Subcutaneous adipose tissue (tissue), 4 donors: ENCODE data around the gene DIRAS1. TPM values are rescaled to one million over a fixed set of nuclear protein-coding genes. Genes with fewer than 3 reads are reported as not detected.

ENCODE experiments used
- total RNA-seq, 4 donors: library from RNA; depleted of rRNA; stranded (reverse); fragments of >200 nt; gene quantifications; one replicate each; pipeline ENCODE4 v1.1.0, GENCODE V29; 2016
- TF ChIP-seq, protein P1 (sequence below): fragments of 450-650 bp; IDR thresholded peaks from one replicate; pipeline ENCODE4 v1.5.1; 2016; ENCODE audit warnings: low read depth, mild to moderate bottlenecking, control low read depth, antibody characterized with exemption, moderate library complexity

DIRAS1 gene
- total RNA-seq, 4 donors from 2014 or later = 0.16 to 0.85 (median 0.44) TPM; not detected in 1

DNA sequence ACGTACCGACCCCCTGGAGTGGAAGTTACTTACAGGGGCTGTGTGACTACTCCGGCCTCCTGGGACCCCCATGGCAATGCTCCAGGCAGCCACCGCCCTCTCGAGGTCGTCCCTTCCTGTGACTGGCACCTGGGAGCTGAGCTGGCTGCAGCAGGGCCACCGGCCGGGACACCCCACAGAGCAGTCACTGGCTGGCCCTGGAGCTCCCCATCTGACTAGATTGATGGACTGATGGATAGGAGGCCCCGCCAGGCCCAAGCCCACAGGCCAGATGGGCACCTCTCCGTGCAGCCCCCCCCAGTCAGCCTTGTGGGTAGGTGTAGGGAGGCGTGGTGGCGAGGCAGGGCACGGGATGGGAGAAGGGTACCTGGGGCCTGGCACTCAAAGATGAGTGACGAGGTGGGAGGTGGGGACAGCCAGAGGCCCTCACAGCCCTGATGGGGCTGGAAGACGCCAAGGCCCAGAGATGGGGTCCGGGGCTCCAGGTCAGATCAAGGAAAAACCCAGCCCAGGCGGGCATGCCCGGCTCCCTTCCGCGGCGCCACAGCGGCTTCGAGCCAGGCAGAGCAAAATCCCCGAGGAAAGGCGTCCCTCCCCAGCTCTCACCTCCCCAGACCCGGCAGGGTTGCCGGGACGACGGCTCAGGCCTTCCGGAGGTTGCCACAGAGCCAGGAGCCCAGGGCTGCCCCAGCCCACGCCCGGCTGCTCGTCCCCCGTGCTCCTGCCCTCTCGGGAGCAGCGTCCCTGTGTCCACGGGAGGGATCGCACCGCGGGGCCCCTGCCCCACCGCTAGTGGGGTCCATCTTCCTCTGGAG is 10.2 kb upstream of the DIRAS1 start:
- TF ChIP-seq, protein P1, sequence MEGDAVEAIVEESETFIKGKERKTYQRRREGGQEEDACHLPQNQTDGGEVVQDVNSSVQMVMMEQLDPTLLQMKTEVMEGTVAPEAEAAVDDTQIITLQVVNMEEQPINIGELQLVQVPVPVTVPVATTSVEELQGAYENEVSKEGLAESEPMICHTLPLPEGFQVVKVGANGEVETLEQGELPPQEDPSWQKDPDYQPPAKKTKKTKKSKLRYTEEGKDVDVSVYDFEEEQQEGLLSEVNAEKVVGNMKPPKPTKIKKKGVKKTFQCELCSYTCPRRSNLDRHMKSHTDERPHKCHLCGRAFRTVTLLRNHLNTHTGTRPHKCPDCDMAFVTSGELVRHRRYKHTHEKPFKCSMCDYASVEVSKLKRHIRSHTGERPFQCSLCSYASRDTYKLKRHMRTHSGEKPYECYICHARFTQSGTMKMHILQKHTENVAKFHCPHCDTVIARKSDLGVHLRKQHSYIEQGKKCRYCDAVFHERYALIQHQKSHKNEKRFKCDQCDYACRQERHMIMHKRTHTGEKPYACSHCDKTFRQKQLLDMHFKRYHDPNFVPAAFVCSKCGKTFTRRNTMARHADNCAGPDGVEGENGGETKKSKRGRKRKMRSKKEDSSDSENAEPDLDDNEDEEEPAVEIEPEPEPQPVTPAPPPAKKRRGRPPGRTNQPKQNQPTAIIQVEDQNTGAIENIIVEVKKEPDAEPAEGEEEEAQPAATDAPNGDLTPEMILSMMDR = no peak

DNA sequence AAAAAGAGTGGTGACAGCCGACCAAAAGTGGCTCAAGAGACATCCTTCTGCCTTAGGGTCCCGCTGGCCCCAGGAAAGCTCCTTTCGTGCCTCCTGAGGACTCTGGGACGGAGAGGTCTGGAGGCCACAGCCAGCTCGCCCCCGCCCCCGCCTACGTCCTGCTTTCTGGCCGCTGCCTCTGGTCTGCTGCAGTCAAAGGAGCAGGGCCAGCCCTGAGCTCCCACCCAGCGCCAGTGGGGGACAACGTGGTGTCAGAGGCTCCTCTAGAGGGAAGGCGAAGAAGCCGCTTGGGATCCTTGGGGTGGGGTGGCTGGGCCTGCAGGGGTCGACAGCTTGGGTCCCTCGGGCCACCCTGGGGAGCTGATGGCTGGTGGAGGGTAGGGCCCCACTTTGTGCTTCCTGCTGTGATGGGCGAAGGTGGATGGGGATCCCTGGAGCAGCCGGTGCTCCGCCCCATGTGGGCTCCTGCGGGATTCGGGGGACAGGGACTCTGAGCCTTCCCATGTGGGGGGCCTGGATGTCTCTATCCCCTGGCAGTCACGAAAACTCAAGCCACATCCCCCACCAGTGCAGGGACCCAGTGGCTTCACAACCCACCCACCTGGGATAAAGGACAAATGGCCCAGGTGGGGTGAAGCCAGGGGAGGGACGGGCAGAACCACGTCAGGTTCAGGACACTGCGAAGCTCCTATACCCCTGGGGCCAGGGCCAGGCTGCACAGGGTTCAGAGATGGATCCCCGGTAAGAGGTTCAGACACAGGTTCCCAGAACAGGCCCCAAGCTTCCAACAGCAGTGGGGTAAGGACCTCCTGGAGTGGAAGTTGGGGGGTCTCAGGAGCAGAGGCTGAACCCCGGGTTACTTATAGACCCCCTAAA is 9.0 kb upstream of the DIRAS1 start:
- TF ChIP-seq, protein P1 = no peak

DNA sequence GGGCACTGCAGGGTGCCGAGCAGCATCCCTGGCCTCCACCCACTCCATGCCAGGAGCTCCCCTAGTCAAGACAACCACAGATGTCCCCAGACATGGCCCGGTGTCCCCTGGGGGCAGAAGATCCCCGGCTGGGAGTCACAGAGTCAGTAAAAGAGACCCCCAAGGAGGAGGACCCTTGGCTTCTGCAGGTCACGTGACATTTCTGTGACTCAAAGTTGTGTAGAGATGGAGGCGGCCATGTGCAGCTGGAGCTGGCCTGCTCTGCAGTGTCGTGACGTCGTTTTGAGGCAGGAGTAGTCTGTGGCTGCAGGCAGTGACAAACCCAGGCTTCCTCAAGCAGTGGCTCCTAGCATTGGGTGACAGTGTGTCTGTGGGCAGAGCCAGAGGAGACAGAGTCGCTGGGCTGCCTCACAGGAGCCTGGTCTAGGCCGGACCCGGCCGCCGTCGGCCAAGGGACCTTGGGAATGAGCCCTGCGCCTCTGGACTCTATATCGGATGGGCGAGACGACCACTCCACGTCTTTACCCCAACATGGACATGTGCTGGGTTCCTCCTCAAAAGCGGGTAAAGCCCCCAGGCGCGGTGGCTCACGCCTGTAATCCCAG is 7.7 kb upstream of the DIRAS1 start:
- TF ChIP-seq, protein P1 = no peak

DNA sequence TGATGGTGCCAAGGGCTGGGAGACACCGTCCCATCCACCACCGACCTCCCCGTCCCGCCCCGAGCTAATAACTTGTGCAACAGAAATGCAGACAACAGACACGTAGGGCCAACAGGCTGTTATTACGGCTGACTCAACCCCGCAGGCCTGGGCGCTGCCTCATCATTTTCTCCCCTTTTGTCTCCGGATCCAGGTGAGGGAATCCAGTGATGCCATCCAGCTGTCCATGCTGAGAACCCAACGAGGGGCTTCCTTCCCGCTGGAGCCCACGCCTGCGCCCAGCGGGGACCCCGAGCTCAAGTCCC is 6.4 kb upstream of the DIRAS1 start:
- TF ChIP-seq, protein P1 = no peak

DNA sequence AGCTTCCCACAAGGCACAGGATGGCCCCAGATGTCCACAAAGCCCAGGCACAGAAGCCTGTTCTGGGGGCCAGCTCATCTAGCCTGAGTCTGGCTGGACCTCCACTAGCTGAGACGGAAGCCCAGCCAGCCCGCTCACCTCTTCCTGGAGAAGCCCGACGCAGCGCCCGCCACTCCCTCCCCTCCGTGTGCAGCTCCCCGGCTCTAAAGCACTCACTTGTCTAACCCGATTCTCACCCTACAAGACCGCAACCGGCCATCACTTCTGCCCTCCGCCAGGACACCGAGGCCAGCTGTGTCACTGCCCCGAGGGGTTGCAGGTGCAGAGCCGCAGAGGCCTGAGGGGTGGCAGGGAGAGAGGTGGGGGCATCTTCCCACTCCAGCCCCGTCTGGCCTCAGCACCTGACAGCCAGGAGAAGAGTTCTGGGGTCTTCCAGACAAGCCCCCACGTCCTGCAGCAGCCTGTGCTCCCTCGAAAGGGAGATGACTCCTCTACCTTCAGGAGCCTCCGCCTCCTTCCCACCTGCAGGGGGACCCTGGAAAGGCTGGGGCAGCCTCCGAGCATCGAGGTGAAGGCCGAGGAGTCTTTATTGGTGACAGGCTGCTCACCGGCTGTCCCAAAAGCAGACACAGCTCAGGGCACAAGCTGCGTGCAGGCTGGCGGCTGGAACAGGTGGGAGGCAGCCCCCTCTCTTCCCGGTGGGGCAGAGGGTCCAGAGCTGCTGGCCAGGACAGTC is 5.9 kb upstream of the DIRAS1 start:
- TF ChIP-seq, protein P1 = no peak

DNA sequence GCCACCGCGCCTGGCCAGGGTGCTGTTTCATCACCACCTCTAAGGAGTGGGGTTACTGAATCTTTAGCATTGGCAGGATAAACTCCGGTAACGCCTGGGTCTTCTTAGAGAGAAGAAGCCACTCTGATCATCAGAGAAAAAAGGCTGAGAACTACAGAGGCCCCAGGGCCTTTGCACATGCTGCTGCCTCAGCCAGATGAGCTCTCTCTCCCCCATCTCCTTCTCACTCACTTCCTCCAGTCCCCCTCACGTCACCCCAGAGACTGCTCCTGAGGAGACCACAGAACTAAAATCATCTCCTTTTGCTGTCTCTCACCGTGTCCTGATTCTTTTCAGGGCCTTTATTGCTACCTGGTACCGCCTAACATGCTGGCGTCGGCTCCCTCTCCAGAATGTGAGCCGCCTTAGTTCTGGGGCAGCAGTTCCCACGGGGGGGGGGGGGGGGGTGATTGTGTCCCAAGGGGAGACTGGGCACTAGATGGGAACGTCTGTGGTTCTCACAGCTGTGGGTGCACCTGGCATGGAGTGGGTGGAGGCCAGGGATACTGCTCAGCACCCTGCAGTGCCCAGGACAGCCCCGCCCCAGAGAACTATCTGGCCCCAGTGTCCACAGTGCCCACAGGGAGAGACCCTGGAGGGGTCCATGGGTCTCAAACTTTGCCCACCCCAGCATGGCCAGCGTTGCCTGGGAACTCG is 5.1 kb upstream of the DIRAS1 start:
- TF ChIP-seq, protein P1 = no peak
